GM12878 (cell line): ENCODE results near the gene C4orf36. TPM values are rescaled to one million over a fixed set of nuclear protein-coding genes. Genes with fewer than 3 reads are reported as not detected.

Source experiments
- ATAC-seq: fragments of 200-7000 bp; cut with Tn5 transposase; 3 replicates; pipeline ENCODE4 v1.9.1; 2020; ENCODE audit warnings: mild to moderate bottlenecking, moderate library complexity
- BruUV-seq: library from RNA; stranded (reverse); fragments of 400-500 nt; replicated peaks from 2 replicates; lab custom pipeline; 2021; lab: Mats Ljungman, UMichigan
- CTCF ChIA-PET: fragments of 300-600 bp; sonication (Branson Sonifier 250); formaldehyde crosslinking; extraction: SDS; loops from one replicate; lab custom pipeline; 2021; ENCODE audit warnings: inconsistent platforms; lab: Yijun Ruan, JAX
- POLR2A ChIA-PET: fragments of 350-600 bp; formaldehyde crosslinking; extraction: SDS; loops from one replicate; lab custom pipeline; 2021; ENCODE audit warnings: inconsistent platforms; lab: Charles Lee
- RAD21 ChIA-PET: fragments of 300-600 bp; sonication (Branson Sonifier 250); formaldehyde crosslinking; loops from one replicate; lab custom pipeline; 2023; ENCODE audit warnings: antibody characterized with exemption; ENCODE audit not compliant: unreplicated experiment; lab: Charles Lee
- SMC1A ChIA-PET: fragments of 300-600 bp; sonication (Branson Sonifier 250); formaldehyde crosslinking; loops from one replicate; lab custom pipeline; 2023; ENCODE audit not compliant: unreplicated experiment, uncharacterized antibody; lab: Charles Lee
- DNase-seq: peaks from one replicate; pipeline ENCODE4 v3.0.0-alpha.2; 2011; ENCODE audit warnings: low read depth, low spot score
- FAIRE-seq: peaks from 3 replicates; lab custom pipeline; 2011; peaks lifted over from hg19 to GRCh38; lab: Jason Lieb, UNC
- H2AFZ ChIP-seq: 2 replicates; pipeline ENCODE4 v1.6.0; 2011; ENCODE audit warnings: low read depth, low read length, control low read depth; ENCODE audit not compliant: control insufficient read depth
- H3K27ac ChIP-seq: 2 replicates; pipeline ENCODE4 v1.5.1; 2011; ENCODE audit warnings: control low read depth; ENCODE audit not compliant: control insufficient read depth, insufficient read depth
- H3K27me3 ChIP-seq, 2 experiments: replicated peaks in 1 of 2; 2 replicates each; pipeline versions ENCODE4 v1.6.0 to v1.6.1; 2011; ENCODE audit warnings: low read length in 1 of 2; ENCODE audit not compliant: control insufficient read depth in 2 of 2, insufficient read depth in 2 of 2
- H3K36me3 ChIP-seq, 2 experiments: 2 replicates each; pipeline ENCODE4 v1.5.1; 2011; ENCODE audit warnings: low read length in 1 of 2; ENCODE audit not compliant: control insufficient read depth in 2 of 2, insufficient read depth in 2 of 2
- H3K4me1 ChIP-seq: 2 replicates; pipeline ENCODE4 v1.6.1; 2011; ENCODE audit warnings: mild to moderate bottlenecking, low read length, moderate library complexity, mixed read lengths; ENCODE audit not compliant: control insufficient read depth, insufficient read depth
- H3K4me2 ChIP-seq: 2 replicates; pipeline ENCODE4 v1.6.0; 2011; ENCODE audit warnings: control low read depth; ENCODE audit not compliant: control insufficient read depth, insufficient read depth
- H3K4me3 ChIP-seq: fragments of 200-600 bp; sonication (generic); 2 replicates; pipeline ENCODE4 v1.5.1; 2016
- H3K79me2 ChIP-seq: 2 replicates; pipeline ENCODE4 v1.6.0; 2011; ENCODE audit warnings: low read length; ENCODE audit not compliant: control insufficient read depth, insufficient read depth
- H3K9ac ChIP-seq: 2 replicates; pipeline ENCODE4 v1.8.0; 2011; ENCODE audit warnings: low read length, control low read depth, mixed read lengths; ENCODE audit not compliant: control insufficient read depth, insufficient read depth
- H3K9me3 ChIP-seq: replicated peaks from 3 replicates; pipeline ENCODE4 v1.5.1; 2011; ENCODE audit warnings: mild to moderate bottlenecking, low read length; ENCODE audit not compliant: control insufficient read depth, insufficient read depth
- H4K20me1 ChIP-seq: 2 replicates; pipeline ENCODE4 v1.6.0; 2011; ENCODE audit not compliant: control insufficient read depth, insufficient read depth
- EGR1 ChIP-seq, 2 experiments: IDR thresholded peaks; 1 replicate in 1 of 2; 2 replicates in 1 of 2; pipeline ENCODE4 v1.6.1; 2011 to 2012; ENCODE audit warnings: low read depth in 2 of 2, low read length in 2 of 2, borderline replicate concordance in 1 of 2, mild to moderate bottlenecking in 1 of 2, moderate library complexity in 1 of 2
- FOXK2 ChIP-seq: fragments of 450-650 bp; IDR thresholded peaks from 2 replicates; pipeline ENCODE4 v1.6.1; 2017; ENCODE audit warnings: mild to moderate bottlenecking, moderate library complexity
- GABPA ChIP-seq: IDR thresholded peaks from 2 replicates; pipeline ENCODE4 v1.6.1; 2014; ENCODE audit warnings: antibody characterized with exemption, low read depth, mild to moderate bottlenecking, inconsistent platforms
- HCFC1 ChIP-seq: fragments of 150-350 bp; IDR thresholded peaks from 2 replicates; pipeline ENCODE4 v1.6.1; 2014; ENCODE audit warnings: low read length
- HDGF ChIP-seq: fragments of 450-650 bp; IDR thresholded peaks from 2 replicates; pipeline ENCODE4 v1.6.1; 2016; ENCODE audit warnings: antibody characterized with exemption
- MEF2A ChIP-seq: IDR thresholded peaks from 2 replicates; pipeline ENCODE4 v1.6.1; 2011; ENCODE audit warnings: low read depth, mild to moderate bottlenecking, low read length, moderate library complexity; ENCODE audit not compliant: insufficient read depth
- POLR2AphosphoS5 ChIP-seq: IDR thresholded peaks from 2 replicates; pipeline ENCODE4 v1.6.1; 2011; ENCODE audit warnings: mild to moderate bottlenecking, low read length, inconsistent platforms
- RB1 ChIP-seq: fragments of 450-650 bp; formaldehyde crosslinking; IDR thresholded peaks from 2 replicates; pipeline ENCODE4 v1.6.1; 2017; ENCODE audit warnings: mild to moderate bottlenecking, borderline replicate concordance
- RCOR1 ChIP-seq: conservative IDR thresholded peaks from 2 replicates; pipeline ENCODE4 v1.6.1; 2012; ENCODE audit warnings: low read depth, low read length, improper control_type of control experiment
- RELA ChIP-seq: fragments of 450-650 bp; IDR thresholded peaks from 2 replicates; pipeline ENCODE4 v1.8.0; 2014; ENCODE audit warnings: borderline replicate concordance; ENCODE audit not compliant: partially characterized antibody
- STAT1 ChIP-seq: fragments of 450-650 bp; conservative IDR thresholded peaks from 2 replicates; pipeline ENCODE4 v1.6.1; 2014; ENCODE audit warnings: antibody characterized with exemption, mild to moderate bottlenecking
- WGBS: methylation state at CpG from one replicate; pipeline ENCODE4 v1.1.6; 2016; ENCODE audit warnings: low lambda C conversion rate; ENCODE audit not compliant: insufficient replicate concordance, insufficient coverage; ENCODE audit errors: missing lambda C conversion rate; 5-methylcytosine and 5-hydroxymethylcytosine counted together
- in situ Hi-C: fragments of 300-500 bp; cut with MboI; formaldehyde crosslinking; loops from 9 replicates; pipeline ENCODE4 v1.14.3; 2018; ENCODE audit warnings: mixed read lengths
- intact Hi-C: fragments of 100-400 bp; cut with micrococcal nuclease; formaldehyde crosslinking; loops from one replicate; pipeline ENCODE4 v1.14.2; 2022; ENCODE audit not compliant: unreplicated experiment
- polyA plus RNA-seq, 11 experiments: library from polyadenylated mRNA; depleted of rRNA in 4 of 11; unstranded in 6 of 11; stranded (reverse) in 5 of 11; fragments of >200 nt; fragmentation: Nextera tagmentation in 4 of 11; fragmentation: Illumina TruSeq in 1 of 11; extraction: Ambion mirVana in 4 of 11; extraction: Trizol in 1 of 11; gene quantifications; 1 replicate in 1 of 11; 2 replicates in 10 of 11; pipeline versions ENCODE4 v1.2.1 to v1.2.3, GENCODE V29; 2011 to 2016; ENCODE audit warnings: inconsistent platforms in 2 of 11, missing spikeins in 2 of 11, low read depth in 1 of 11
- total RNA-seq, 4 experiments: library from RNA; depleted of rRNA in 3 of 4; stranded (reverse); fragments of >200 nt in 3 of 4; fragmentation: Illumina TruSeq in 1 of 4; extraction: Trizol in 1 of 4; gene quantifications; 2 replicates each; pipeline versions ENCODE4 v1.2.1 to v1.2.3, GENCODE V29; 2013 to 2021
- TF ChIP-seq, protein P1 (sequence below): IDR thresholded peaks from 2 replicates; pipeline ENCODE4 v1.6.1; 2012; ENCODE audit warnings: low read depth, low read length, improper control_type of control experiment

The C4orf36 gene
- total and polyA plus RNA-seq, 10 of the 15 experiments (the other 5 are each of a cell fraction or from before 2014, with no cell fraction given): 0.35 to 2.7 (median 1.3) TPM; not detected in 2

DNA sequence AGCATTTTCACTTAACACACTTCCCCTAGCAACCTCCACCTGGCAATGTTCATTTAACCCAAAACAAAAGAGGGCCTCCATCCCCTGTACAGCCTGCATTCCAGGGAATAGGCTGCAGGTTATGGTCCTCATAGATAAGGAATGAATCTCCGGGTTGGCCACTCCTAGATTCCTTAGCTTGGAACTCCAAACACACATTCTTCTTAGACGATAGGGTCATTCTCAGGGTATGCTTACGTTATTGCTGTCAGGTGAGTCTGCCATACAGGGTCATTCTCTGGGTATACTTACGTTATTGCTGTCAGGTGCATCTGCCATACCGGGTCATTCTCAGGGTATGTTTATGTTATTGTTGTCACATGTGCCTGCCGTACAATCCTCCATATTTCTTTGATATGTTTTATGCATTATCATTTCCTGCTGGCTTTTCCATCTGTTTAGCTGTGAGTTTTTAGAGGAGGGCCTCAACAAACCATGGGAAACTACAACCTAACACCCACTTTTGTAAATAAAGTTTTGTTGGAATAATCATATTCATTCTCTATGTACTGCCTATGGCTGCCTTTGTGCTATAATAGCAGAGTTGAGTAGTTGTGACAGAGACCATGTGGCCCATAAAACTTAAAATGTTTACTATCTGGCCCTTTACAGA, 34.3 kb upstream of the C4orf36 start:
- ChIA-PET SMC1A (interaction anchor here (0.6 to 2.1 kb wide), 6 partner anchors 78 to 224 kb away, joined by 3 to 6 read pairs (median 4); no protein-coding TSS in a partner anchor), POLR2A (interaction anchor here (1.1 kb wide), 1 partner anchor 167 kb away, joined by 4 read pairs; no protein-coding TSS in a partner anchor), CTCF (interaction anchor here (1.8 to 4.5 kb wide), 3 partner anchors 12 to 165 kb away, joined by 7 to 36 read pairs (median 16); no protein-coding TSS in a partner anchor), RAD21 (interaction anchor here (1.9 kb wide), 1 partner anchor 165 kb away, joined by 5 read pairs; no protein-coding TSS in a partner anchor)
- in situ Hi-C loops (no loop called here), intact Hi-C loops (no loop called here)
- Histone ChIP-seq H3K4me2 (no peak overlapping the region), H3K27me3 (no peaks in the 10 kb centered on the region), H3K9me3 (no peaks in the 10 kb centered on the region), H2AFZ (no peak overlapping the region), H3K9ac (no peak overlapping the region), H3K4me3 (no peak overlapping the region), H3K36me3 (no peaks in the 10 kb centered on the region; a peak in 1 of 4 replicates), H3K27ac (no peak overlapping the region), H3K79me2 (peaks cover 3% of the 10 kb centered on the region), H3K4me1 (peaks cover 15% of the 10 kb centered on the region), H4K20me1 (no peaks in the 10 kb centered on the region)
- DNase-seq (no peak), ATAC-seq (no peak), FAIRE-seq (no peak)
- no peak for TF ChIP-seq EGR1 (IDR thresholded peaks at IDR 0.05; ENCODE audit: borderline replicate concordance in 1 of 2, low read depth in 2 of 2, low read length in 2 of 2)
- TF ChIP-seq HCFC1: no peak
- no peak for TF ChIP-seq RCOR1
- TF ChIP-seq, protein P1, sequence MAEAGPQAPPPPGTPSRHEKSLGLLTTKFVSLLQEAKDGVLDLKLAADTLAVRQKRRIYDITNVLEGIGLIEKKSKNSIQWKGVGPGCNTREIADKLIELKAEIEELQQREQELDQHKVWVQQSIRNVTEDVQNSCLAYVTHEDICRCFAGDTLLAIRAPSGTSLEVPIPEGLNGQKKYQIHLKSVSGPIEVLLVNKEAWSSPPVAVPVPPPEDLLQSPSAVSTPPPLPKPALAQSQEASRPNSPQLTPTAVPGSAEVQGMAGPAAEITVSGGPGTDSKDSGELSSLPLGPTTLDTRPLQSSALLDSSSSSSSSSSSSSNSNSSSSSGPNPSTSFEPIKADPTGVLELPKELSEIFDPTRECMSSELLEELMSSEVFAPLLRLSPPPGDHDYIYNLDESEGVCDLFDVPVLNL: no peak
- no peak for TF ChIP-seq MEF2A
- TF ChIP-seq RB1: no peak
- no peak for TF ChIP-seq HDGF
- TF ChIP-seq POLR2AphosphoS5: no peak
- TF ChIP-seq STAT1: no peak
- TF ChIP-seq FOXK2: no peak
- TF ChIP-seq RELA: no peak
- TF ChIP-seq GABPA: no peak
- WGBS: 94% methylated on average over 6 of the region's 6 CpGs
- no TSS peak for BruUV-seq
